HG03558 (cell line): ENCODE results near the gene ZNF783.
A peak's percentile ranks its signal among the peaks of the same experiment; 100 is the strongest.

Experiments used
- ATAC-seq: cut with Tn5 transposase; IDR thresholded peaks from one replicate; pipeline ENCODE4 v1.9.1; 2021; ENCODE audit warnings: moderate number of reproducible peaks; ENCODE audit not compliant: unreplicated experiment; ENCODE audit errors: extremely low read depth

Gene ZNF783

GRCh38 chr7:149280151-149280550, 18.2 kb downstream of the ZNF783 start:
- ATAC-seq, result no peak

- ATAC-seq, result no peak
Observed at GRCh38 chr7:149280661-149281507, 18.9 kb downstream of the ZNF783 start.

GRCh38 chr7:149281508-149282330, 19.7 kb downstream of the ZNF783 start:
- no peak for ATAC-seq

GRCh38 chr7:149282331-149282655, 20.3 kb downstream of the ZNF783 start:
- no peak for ATAC-seq

GRCh38 chr7:149283321-149283720, 21.3 kb downstream of the ZNF783 start:
- no peak for ATAC-seq

- ATAC-seq, result no peak
Observed at GRCh38 chr7:149284343-149284742, 22.3 kb downstream of the ZNF783 start.

- peak; percentile 95 for ATAC-seq
Observed at GRCh38 chr7:149284850-149285585, 23.0 kb downstream of the ZNF783 start.

- no peak for ATAC-seq
Observed at GRCh38 chr7:149285603-149286002, 23.6 kb downstream of the ZNF783 start.

GRCh38 chr7:149286811-149287400, 24.9 kb downstream of the ZNF783 start:
- ATAC-seq, result no peak

GRCh38 chr7:149287622-149288021, 25.6 kb downstream of the ZNF783 start:
- no peak for ATAC-seq

GRCh38 chr7:149289262-149289661, 27.3 kb downstream of the ZNF783 start:
- no peak for ATAC-seq

GRCh38 chr7:149289856-149290255, 27.9 kb downstream of the ZNF783 start:
- ATAC-seq, result no peak

- ATAC-seq, result no peak
Observed at GRCh38 chr7:149291036-149291780, 29.2 kb downstream of the ZNF783 start.

GRCh38 chr7:149291781-149292461, 29.9 kb downstream of the ZNF783 start:
- ATAC-seq, result no peak

- no peak for ATAC-seq
Observed at GRCh38 chr7:149292462-149292823, 30.4 kb downstream of the ZNF783 start.

- ATAC-seq, result no peak
Observed at GRCh38 chr7:149293338-149293737, 31.3 kb downstream of the ZNF783 start.

- no peak for ATAC-seq
Observed at GRCh38 chr7:149293946-149294633, 32.1 kb downstream of the ZNF783 start.

- ATAC-seq, result no peak
Observed at GRCh38 chr7:149294634-149295480, 32.9 kb downstream of the ZNF783 start.
